Keratinocyte (primary cell): ENCODE measurements around the gene MAP1LC3B.

ENCODE experiments used
- CTCF ChIP-seq, 3 experiments: IDR thresholded peaks in 1 of 3; conservative IDR thresholded peaks in 1 of 3; optimal IDR thresholded peaks in 1 of 3; 2 replicates in 2 of 3; 3 replicates in 1 of 3; pipeline versions ENCODE3 to v1.5.1; 2011; ENCODE audit warnings: low read length in 3 of 3, mild to moderate bottlenecking in 3 of 3, moderate library complexity in 2 of 3, control low read depth in 1 of 3, inconsistent platforms in 1 of 3; ENCODE audit not compliant: insufficient read depth in 2 of 3; ENCODE audit errors: extremely low read depth in 1 of 3
- EZH2 ChIP-seq: IDR thresholded peaks from one replicate; pipeline ENCODE4 v1.6.1; 2012; ENCODE audit warnings: inconsistent platforms, mild to moderate bottlenecking, low read length, moderate library complexity

DNA sequence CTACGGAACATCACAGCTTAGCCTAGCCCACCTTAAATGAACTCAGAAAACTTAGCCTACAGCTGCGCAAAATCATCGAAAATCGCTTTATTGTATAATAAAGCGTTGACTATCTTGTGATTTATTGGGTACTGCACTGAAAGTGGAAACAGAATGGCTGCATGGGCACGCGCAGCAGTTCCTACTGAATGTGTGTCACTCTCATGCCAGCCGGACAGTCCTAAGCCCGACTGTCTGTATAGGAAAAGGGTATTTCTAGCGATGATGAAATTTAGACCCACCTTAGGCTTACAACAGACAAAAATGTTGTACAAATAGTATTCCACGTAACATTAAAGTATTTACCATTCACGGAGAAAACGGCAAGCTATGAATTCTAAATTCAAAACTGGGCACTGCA is 17.8 kb upstream of the MAP1LC3B start:
- TF ChIP-seq EZH2 (no peak), CTCF (optimal IDR thresholded peaks at IDR 0.05 in 1 of 3, IDR thresholded peaks at IDR 0.05 in 1 of 3, conservative IDR thresholded peaks at IDR 0.05 in 1 of 3; ENCODE audit: extremely low read depth in 1 of 3, insufficient read depth in 2 of 3, low read length in 3 of 3) (no peak)
